ENCODE results near the gene IPO13.

Gene IPO13

DNA sequence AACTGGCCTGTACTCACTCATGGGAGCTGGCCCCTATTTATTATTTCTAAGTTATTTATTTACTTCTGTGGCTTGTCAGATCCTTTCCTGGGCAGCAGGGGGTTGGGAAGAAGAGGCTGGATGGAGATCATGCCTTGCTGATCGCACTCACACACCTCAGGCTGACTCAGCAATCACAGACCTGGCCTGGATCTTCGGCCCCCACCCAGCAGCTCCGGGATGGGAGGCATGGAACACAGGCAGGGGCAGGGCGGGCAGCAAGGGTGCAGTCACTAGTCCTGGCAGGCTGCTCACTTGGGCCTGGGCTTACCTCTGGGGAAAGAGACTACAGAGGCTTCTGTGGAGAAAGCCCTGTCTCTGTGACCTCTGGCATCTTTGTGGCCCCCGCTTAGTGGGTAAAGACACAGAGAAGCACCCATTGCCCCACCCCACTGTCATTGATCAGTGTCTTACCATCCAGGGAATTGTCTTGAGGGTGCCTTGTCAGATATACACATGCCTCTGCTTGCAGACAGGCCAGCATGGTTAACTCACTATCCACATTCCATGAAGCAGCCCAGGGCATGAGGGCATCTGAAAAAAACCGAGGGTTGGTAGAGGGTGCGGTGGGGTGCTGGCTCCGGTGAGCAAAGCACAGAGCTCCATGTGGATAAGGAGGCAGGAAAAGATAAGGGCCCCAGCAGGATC is 9.4 kb upstream of the IPO13 start:
- H3K9ac ChIP-seq = no peak overlapping the region
- H3K27me3 ChIP-seq (ENCODE audit: insufficient read depth, low read depth) = no peaks in the 10 kb centered on the region
- peaks cover 22% of the 10 kb centered on the region for H3K4me1 ChIP-seq (ENCODE audit: low read depth, poor library complexity, severe bottlenecking)
- H3K27ac ChIP-seq = no peak overlapping the region
- TF ChIP-seq CTCF (conservative IDR thresholded peaks at IDR 0.05; ENCODE audit: low read depth, low read length) = no peak
- H3K4me3 ChIP-seq (IDR thresholded peaks at IDR 0.05; ENCODE audit: insufficient read depth, low read depth, low read length) = no peak overlapping the region
- no peaks in the 10 kb centered on the region for H3K79me2 ChIP-seq (ENCODE audit: insufficient read depth, low read depth)
- H3K4me2 ChIP-seq = no peak overlapping the region
- H2AFZ ChIP-seq (ENCODE audit: low read depth) = no peak overlapping the region
- no peaks in the 10 kb centered on the region for H4K20me1 ChIP-seq (ENCODE audit: insufficient read depth)
- no peaks in the 10 kb centered on the region for H3K36me3 ChIP-seq (ENCODE audit: insufficient read depth)

GRCh38 chr1:43938383-43938782 is 8.4 kb upstream of the IPO13 start:
- H2AFZ ChIP-seq (ENCODE audit: low read depth) = no peak overlapping the region
- no peak overlapping the region for H3K9ac ChIP-seq
- H3K4me3 ChIP-seq (IDR thresholded peaks at IDR 0.05; ENCODE audit: insufficient read depth, low read depth, low read length) = no peak overlapping the region
- TF ChIP-seq CTCF (conservative IDR thresholded peaks at IDR 0.05; ENCODE audit: low read depth, low read length) = no peak
- H3K27me3 ChIP-seq (ENCODE audit: insufficient read depth, low read depth) = no peaks in the 10 kb centered on the region
- no peaks in the 10 kb centered on the region for H4K20me1 ChIP-seq (ENCODE audit: insufficient read depth)
- H3K36me3 ChIP-seq (ENCODE audit: insufficient read depth) = no peaks in the 10 kb centered on the region
- H3K79me2 ChIP-seq (ENCODE audit: insufficient read depth, low read depth) = no peaks in the 10 kb centered on the region
- no peak overlapping the region for H3K27ac ChIP-seq
- peaks cover 13% of the 10 kb centered on the region for H3K4me1 ChIP-seq (ENCODE audit: low read depth, poor library complexity, severe bottlenecking)
- no peak overlapping the region for H3K4me2 ChIP-seq

DNA sequence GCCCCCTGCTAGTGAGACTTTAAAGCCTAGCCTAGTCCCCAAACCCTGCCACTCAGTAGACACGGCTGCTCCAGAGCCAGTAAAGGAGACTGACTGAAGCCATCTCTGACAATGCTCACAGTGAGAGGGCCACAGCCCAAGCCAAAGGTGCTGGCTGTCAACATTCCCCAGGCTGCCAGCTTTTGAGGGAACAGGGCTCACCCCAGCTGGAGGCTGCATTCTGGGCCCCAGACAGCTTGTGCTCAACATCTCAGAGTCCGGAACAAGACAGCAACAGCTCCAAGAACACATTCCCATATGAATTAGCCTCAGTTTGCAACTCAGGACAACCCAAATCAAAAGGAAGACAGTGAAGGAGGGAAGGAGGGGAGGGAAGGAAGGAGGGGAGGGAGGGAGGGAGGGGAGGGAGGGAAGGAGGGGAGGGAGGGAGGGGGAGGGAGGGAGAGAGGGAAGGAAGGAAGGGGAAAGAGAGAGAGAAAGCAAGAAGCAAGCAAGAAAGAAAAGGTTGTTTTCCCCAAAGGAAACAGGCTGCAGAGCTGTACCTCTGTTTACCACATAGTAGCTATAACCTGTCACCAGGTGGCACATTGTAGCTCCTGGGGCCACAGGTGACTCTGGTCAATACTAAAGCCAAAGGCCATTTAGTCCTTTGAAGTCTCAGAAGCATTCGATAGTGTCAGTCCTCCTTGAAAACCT is 7.7 kb upstream of the IPO13 start:
- no peak for TF ChIP-seq CTCF (conservative IDR thresholded peaks at IDR 0.05; ENCODE audit: low read depth, low read length)
- Histone ChIP-seq H3K27ac (no peak overlapping the region), H4K20me1 (ENCODE audit: insufficient read depth) (no peaks in the 10 kb centered on the region)

GRCh38 chr1:43942411-43942810 is 4.3 kb upstream of the IPO13 start:
- no peaks in the 10 kb centered on the region for H3K27me3 ChIP-seq (ENCODE audit: insufficient read depth, low read depth)
- no peak for TF ChIP-seq CTCF (conservative IDR thresholded peaks at IDR 0.05; ENCODE audit: low read depth, low read length)
- H3K4me1 ChIP-seq (ENCODE audit: low read depth, poor library complexity, severe bottlenecking) = peaks cover 12% of the 10 kb centered on the region
- H3K4me3 ChIP-seq (IDR thresholded peaks at IDR 0.05; ENCODE audit: insufficient read depth, low read depth, low read length) = no peak overlapping the region
- no peaks in the 10 kb centered on the region for H3K36me3 ChIP-seq (ENCODE audit: insufficient read depth)
- H3K4me2 ChIP-seq = no peak overlapping the region
- no peak overlapping the region for H3K27ac ChIP-seq
- H2AFZ ChIP-seq (ENCODE audit: low read depth) = no peak overlapping the region
- H3K9ac ChIP-seq = no peak overlapping the region
- H3K79me2 ChIP-seq (ENCODE audit: insufficient read depth, low read depth) = peaks cover 2% of the 10 kb centered on the region
- H4K20me1 ChIP-seq (ENCODE audit: insufficient read depth) = no peaks in the 10 kb centered on the region

More for the DNA sequence above, 7.7 kb upstream of the IPO13 start:
- no peaks in the 10 kb centered on the region for H3K79me2 ChIP-seq (ENCODE audit: insufficient read depth, low read depth)
- peaks cover 11% of the 10 kb centered on the region for H3K4me1 ChIP-seq (ENCODE audit: low read depth, poor library complexity, severe bottlenecking)
- no peaks in the 10 kb centered on the region for H3K27me3 ChIP-seq (ENCODE audit: insufficient read depth, low read depth)
- H3K4me3 ChIP-seq (IDR thresholded peaks at IDR 0.05; ENCODE audit: insufficient read depth, low read depth, low read length) = no peak overlapping the region
- no peak overlapping the region for H2AFZ ChIP-seq (ENCODE audit: low read depth)
- H3K9ac ChIP-seq = no peak overlapping the region
- H3K4me2 ChIP-seq = no peak overlapping the region
- no peaks in the 10 kb centered on the region for H3K36me3 ChIP-seq (ENCODE audit: insufficient read depth)

Measured in KMS-11 (cell line).